ENCODE data around the gene GPI. TPM values are rescaled to one million over a fixed set of nuclear protein-coding genes. Genes with fewer than 3 reads are reported as not detected.

Gene GPI
- 100 to 1,000 TPM; 191 to 292 (median 234) TPM for total RNA-seq

- no peaks in the 10 kb centered on the region for H3K9me3 ChIP-seq
- peak within 1 kb of the TSS; percentile 83 to 100 (median 98) for H3K4me3 ChIP-seq
- peak within 1 kb of the TSS; percentile 81 to 90 (median 86) for H3K27ac ChIP-seq
- no peak for TF ChIP-seq CTCF (IDR thresholded peaks at IDR 0.05)
- TF ChIP-seq POLR2A (IDR thresholded peaks at IDR 0.05), result peak; percentile 39 to 45
- peaks cover 0 to 27% (median 7%) of the 10 kb centered on the region in 4 donors for H3K4me1 ChIP-seq
- H3K36me3 ChIP-seq, result peaks cover 0 to 34% (median 0%) of the 10 kb centered on the region in 3 donors
- no peaks in the 10 kb centered on the region for H3K27me3 ChIP-seq
- DNase-seq, result peak; percentile 69 to 86 (median 85)
Measured at GRCh38 chr19:34364830-34365462, at the start of gene GPI. TSS of gene GPI (plus strand) at chr19:34365196. CDS start at chr19:34365267, 71 bp downstream.

GRCh38 chr19:34316247-34316646, 48.7 kb upstream of the GPI start:
- DNase-seq, result peak in 1 of 3 donors; percentile 21
- peak overlapping the region in 2 of 4 donors; percentile 36 to 54 for H3K27ac ChIP-seq

GRCh38 chr19:34316741-34317301, 48.2 kb upstream of the GPI start:
- Histone ChIP-seq H3K4me1 (peaks cover 0 to 13% (median 2%) of the 10 kb centered on the region in 4 donors), H3K27ac (peak overlapping the region in 2 of 4 donors; percentile 36 to 54), H3K4me3 (no peak overlapping the region), H3K27me3 (no peaks in the 10 kb centered on the region), H3K9me3 (no peaks in the 10 kb centered on the region), H3K36me3 (peaks cover 0 to 5% (median 0%) of the 10 kb centered on the region in 3 donors)
- peak in 2 of 3 donors; percentile 53 to 65 for DNase-seq
- no peak for TF ChIP-seq POLR2A (IDR thresholded peaks at IDR 0.05)
- TF ChIP-seq CTCF (IDR thresholded peaks at IDR 0.05), result no peak

More at GRCh38 chr19:34316247-34316646, 48.7 kb upstream of the GPI start:
- TF ChIP-seq POLR2A (IDR thresholded peaks at IDR 0.05) (no peak), CTCF (IDR thresholded peaks at IDR 0.05) (no peak)
- Histone ChIP-seq H3K9me3 (no peaks in the 10 kb centered on the region), H3K4me3 (no peak overlapping the region), H3K36me3 (peaks cover 0 to 3% (median 0%) of the 10 kb centered on the region in 3 donors), H3K27me3 (no peaks in the 10 kb centered on the region), H3K4me1 (peaks cover 0 to 13% (median 2%) of the 10 kb centered on the region in 4 donors)

- Histone ChIP-seq H3K27ac (peak overlapping the region in 2 of 4 donors; percentile 36 to 54), H3K27me3 (no peaks in the 10 kb centered on the region), H3K4me1 (peaks cover 0 to 13% (median 2%) of the 10 kb centered on the region in 4 donors), H3K36me3 (peaks cover 0 to 10% (median 0%) of the 10 kb centered on the region in 3 donors), H3K4me3 (no peak overlapping the region), H3K9me3 (no peaks in the 10 kb centered on the region)
- DNase-seq, result peak in 1 of 3 donors; percentile 54
- TF ChIP-seq CTCF (IDR thresholded peaks at IDR 0.05) (no peak), POLR2A (IDR thresholded peaks at IDR 0.05) (no peak)
Measured at GRCh38 chr19:34317311-34317927, 47.6 kb upstream of the GPI start.

- no peak for DNase-seq
- TF ChIP-seq POLR2A (IDR thresholded peaks at IDR 0.05), result no peak
- no peak for TF ChIP-seq CTCF (IDR thresholded peaks at IDR 0.05)
- H3K27ac ChIP-seq, result no peak overlapping the region
Measured at GRCh38 chr19:34319230-34319585, 45.8 kb upstream of the GPI start.

More at GRCh38 chr19:34319230-34319585, 45.8 kb upstream of the GPI start:
- Histone ChIP-seq H3K27me3 (no peaks in the 10 kb centered on the region), H3K9me3 (no peaks in the 10 kb centered on the region), H3K36me3 (peaks cover 0 to 19% (median 4%) of the 10 kb centered on the region in 3 donors), H3K4me1 (peaks cover 0 to 13% (median 2%) of the 10 kb centered on the region in 4 donors), H3K4me3 (no peak overlapping the region)
